SKM-1 (cell line): Measurements from ENCODE around the gene DCP1A.

Source experiments
- DNase-seq: peaks from one replicate; lab custom pipeline; 2025; ENCODE audit not compliant: unreplicated experiment; lab: John Stamatoyannopoulos, UW

The DCP1A gene

GRCh38 chr3:53329897-53330296 is 17.4 kb downstream of the DCP1A start:
- no peak for DNase-seq

GRCh38 chr3:53328746-53329145 is 18.6 kb downstream of the DCP1A start:
- DNase-seq: no peak

DNA sequence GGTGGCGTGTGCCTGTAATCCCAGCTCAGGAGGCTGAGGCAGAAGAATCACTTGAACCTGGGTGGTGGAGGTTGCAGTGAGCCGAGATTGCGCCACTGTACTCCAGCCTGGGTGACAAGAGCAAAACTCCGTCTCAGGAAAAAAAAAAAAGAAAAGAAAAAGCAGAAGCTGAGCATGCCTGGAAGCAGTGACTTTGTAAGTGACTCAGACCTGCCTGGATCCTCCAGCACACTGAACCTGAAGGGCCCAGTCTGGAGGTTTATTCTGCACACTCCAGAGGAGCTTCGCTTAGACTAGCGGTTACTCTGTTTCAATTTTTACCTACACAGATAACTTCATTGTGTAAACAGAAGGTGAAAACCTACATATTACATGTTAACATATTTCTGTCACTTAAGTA is 19.4 kb downstream of the DCP1A start:
- DNase-seq: peak; percentile 61

GRCh38 chr3:53324105-53324504 is 23.2 kb downstream of the DCP1A start:
- no peak for DNase-seq

GRCh38 chr3:53320697-53321096 is 26.6 kb downstream of the DCP1A start:
- DNase-seq: no peak

DNA sequence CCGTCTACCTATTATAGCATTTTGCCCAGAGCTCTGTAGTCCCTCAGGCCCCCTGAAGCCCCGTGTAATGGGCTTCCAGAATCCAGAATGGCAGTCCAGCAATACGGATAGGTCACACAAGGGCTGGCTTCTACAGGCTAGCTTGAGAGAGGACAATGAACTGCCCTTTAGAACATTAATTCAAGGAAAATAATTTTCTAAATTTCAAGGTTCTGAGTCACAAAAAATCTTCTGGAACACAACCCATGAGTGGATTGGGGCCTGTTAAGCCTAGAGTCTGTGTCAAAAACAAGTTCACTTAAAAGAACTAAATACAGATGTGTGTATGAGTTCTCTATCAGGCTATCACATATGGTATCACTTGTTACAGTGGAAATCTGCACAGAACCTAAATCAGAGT is 28.8 kb downstream of the DCP1A start:
- no peak for DNase-seq

DNA sequence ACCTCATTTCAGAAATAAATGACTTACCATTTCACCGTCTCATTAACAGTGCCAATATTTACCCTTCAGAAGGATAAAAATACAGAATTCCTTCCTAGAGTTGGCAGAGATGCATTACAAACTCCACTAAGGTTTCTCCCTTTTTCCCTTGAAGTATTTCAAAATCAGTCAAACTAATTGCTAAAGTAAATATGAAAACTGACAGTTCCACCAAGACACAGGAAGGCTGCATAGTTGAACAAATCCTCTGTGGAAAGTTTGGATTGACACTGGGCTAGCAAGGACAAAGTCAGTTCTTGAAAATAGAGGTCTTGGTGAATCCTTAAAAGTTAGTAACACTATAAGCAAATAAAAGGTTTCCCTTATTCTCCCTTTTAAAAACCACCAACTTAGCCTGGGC is 34.5 kb downstream of the DCP1A start:
- DNase-seq: no peak

- no peak for DNase-seq
Measured at GRCh38 chr3:53311882-53312281, 35.5 kb downstream of the DCP1A start.

GRCh38 chr3:53303957-53304356 is 43.4 kb downstream of the DCP1A start:
- no peak for DNase-seq

DNA sequence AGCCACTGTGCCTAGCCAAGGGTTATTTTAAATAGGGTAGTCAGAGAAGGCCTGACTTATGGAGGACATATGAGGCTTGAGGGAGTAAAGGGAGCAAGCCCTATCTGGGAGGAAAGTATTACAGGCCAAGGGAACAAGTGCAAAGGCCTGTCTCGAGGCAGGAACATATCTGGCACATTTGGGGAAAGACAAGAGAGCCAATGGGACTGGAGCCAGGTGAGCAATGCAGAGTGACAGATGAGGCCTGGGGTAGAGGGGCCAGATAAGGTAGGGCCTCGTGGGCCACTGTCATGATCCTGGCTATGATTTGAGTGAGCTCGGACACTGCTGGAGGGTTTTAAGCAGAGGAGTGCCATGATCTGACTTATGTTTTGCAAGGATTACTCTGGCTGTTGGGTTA is 43.8 kb downstream of the DCP1A start:
- DNase-seq: no peak

DNA sequence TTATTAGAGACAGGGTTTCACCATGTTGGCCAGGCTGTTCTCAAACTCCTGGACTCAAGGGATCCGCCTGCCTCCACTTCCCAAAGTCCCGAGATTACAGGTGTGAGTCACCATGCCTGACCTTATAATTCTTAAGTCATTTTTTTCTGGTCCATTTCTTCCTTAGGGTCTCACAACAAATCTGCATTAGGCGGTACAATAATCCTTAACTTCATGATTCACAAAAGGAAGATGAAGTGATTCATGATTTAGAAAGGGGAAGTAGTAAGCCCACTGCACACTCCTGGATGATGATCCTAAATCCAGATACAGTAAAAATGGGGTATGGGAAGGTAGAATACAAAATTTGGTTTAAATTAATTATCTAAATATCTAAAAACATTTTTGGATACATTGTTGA is 46.5 kb downstream of the DCP1A start:
- no peak for DNase-seq

GRCh38 chr3:53299611-53300023 is 47.7 kb downstream of the DCP1A start:
- DNase-seq: peak; percentile 63

GRCh38 chr3:53295410-53295809 is 51.9 kb downstream of the DCP1A start:
- no peak for DNase-seq

GRCh38 chr3:53293867-53294266 is 53.5 kb downstream of the DCP1A start:
- DNase-seq: no peak

GRCh38 chr3:53288214-53288613 is 59.1 kb downstream of the DCP1A start:
- no peak for DNase-seq

DNA sequence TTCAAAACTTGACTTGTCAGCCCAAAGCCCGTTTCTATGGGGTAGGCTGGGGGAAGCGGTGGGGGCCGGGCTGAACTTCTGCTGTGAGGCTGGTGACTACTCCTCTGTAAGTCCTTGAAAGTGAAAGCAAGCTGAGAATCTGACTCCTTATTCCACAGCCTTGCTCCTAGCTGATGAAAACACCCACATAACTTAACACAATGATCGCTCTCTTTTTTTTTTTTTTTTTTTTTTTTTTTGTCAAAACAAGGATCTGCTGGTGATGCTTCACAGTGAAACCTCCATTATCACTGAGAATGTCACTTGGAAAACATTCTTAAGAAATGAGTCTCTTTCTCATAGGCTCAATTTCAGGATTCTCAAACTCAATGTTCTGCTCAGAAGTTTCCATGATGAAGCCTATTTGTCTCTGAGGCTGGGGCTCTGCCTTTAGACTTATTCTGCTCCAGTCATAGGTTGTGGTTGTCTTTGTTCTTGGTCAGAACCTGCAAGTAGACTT is 60.2 kb downstream of the DCP1A start:
- DNase-seq: no peak

GRCh38 chr3:53286727-53287126 is 60.6 kb downstream of the DCP1A start:
- no peak for DNase-seq

DNA sequence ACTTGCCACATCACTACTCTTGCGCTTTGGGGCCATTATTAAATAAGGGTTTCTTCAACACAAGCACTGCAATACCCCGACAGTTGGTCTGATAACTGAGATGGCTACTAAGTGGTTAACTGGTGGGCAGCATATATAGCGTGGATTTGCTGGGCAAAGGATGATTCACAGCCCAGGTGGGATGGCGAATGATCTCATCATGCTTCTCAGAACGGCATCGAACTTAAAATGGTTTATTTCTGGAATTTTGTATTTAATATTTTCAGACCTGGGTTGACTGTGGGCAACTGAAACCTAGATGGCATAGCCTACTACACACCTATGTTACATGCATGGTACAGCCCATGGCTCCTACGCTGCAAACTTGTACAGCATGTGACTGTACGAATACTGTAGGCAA is 64.8 kb downstream of the DCP1A start:
- no peak for DNase-seq

DNA sequence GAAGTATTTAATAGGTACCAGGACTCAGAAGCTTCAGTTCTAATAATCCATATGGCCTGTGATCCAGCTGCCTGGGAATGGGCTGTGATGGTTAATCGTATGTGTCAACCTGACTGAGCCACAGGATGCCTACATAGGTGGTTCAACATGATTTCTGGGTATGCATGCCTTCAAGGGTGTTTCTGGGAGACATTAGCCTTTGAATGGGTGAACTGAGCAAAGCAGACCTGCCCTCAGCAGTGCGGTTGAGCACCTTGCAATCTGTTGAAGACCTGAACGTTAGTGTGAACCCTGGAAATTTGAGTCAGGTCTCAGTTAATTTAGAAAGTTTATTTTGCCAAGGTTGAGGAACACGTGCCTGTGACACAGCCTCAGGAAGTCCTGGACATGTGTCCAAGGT is 68.7 kb downstream of the DCP1A start:
- no peak for DNase-seq

DNA sequence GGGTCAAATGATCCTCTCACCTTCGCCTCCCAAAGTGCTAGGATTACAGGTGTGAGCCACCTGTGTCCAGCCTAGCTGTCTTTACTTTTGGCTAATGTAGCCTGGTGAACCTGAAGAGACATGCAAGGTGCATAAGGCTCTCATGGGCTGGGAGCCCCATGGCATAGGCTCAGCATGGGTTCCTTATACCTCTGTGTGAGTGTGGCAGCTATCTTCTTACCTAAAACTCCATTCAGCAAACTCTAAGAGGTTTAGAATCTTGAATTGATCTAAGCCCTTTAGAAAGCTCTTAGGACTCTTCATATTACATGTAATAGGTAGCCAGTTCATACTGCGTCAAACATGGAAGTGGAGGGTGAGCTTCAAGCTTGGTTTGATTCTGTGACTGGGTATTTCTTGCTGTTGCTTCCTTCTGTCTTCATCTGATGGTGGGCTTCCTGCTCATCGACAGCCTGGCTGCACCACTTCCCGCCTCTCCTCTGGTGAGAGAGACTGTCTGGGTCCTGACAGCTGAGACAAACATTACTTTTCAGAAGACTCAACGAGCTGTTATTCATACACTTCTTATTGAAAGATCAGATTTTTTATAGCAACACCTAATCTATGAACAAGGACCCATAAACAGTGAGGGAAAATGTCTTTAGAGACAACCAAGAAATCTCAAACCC is 72.3 kb downstream of the DCP1A start:
- DNase-seq: no peak

DNA sequence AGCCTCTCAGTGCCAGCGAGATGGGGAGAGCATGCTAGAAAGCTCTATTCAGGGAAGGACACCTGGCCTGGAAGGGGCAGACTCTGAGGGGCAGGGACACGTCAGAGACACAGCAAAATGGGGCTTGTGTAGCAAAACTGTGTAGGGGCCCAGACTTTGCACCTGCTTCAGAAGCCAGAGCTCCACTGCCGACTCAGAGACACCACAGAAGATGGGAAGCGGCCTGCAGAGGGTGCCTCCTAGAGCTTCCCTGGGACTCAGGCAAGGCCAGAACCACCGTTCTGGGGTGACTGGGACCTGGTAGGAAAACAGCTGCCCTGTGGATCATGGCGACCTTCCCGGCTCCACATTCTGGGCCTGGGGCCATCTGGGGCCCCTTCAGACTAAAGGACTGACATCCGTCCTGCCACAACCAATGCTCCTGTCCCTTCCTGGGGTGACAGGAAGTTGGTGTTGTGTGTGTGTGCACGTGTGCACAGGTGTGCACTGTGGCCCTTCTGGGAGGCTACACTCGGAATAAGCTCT is 74.1 kb downstream of the DCP1A start:
- DNase-seq: no peak

DNA sequence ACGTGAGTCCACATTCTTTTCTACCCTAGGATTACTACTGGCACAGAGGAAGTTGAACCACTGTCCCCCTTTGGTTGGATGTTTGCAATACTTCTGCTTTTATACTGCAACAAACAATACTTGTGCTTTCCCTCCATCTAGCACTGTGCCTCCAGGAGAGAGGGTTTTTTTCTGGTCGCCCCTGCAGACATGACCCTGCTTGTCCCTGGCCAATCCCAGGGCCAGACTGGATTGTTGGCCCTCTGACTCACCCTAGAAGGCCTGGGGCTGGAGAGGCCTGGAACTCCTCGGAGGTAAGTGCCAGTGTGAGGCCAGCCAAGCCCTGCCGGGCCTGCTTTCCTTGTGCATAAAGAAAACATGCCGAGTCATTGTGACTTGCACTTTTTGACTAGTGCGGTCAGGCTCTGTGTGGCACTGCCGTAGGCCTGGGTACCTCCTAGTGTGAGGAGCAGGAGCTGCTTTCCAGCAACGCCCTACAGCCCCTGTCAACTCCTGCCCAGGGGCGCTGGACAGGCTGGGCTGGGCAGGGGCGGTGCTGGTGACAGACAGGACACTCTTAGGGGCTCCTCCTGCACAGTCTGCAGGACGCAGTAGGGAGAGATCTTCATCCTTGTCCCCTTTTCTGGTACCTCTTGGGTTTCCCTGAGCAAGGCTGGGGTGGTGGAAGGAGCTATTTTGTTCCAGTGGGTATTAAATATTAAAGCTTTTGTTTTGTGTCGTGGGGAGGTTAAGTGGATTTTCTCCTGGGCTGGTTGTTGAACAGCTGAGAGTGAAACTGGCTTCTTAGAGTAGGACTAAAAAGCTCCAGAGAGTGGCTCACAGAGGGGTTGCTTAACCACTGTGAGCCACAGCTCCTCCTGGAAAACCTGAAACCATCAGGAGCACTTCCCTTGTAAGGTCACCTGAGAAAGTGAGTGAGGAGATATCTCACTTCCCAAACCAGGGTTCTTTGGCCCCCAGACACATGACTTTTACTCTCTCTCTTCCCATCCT is 77.2 kb downstream of the DCP1A start:
- peak; percentile 95 for DNase-seq
